HepG2 (cell line): ENCODE results near the gene TVP23A. TPM values are rescaled to one million over a fixed set of nuclear protein-coding genes. Genes with fewer than 3 reads are reported as not detected.
A peak's percentile ranks its signal among the peaks of the same experiment; 100 is the strongest.

Source experiments
- ATAC-seq: fragments of 200-7000 bp; cut with Tn5 transposase; 3 replicates; pipeline ENCODE4 v1.9.1; 2020; ENCODE audit warnings: mild to moderate bottlenecking, moderate library complexity
- BruUV-seq: library from RNA; stranded (reverse); fragments of 400-500 nt; replicated peaks from 2 replicates; lab custom pipeline; 2021; lab: Mats Ljungman, UMichigan
- CTCF ChIA-PET: fragments of 300-600 bp; formaldehyde crosslinking; extraction: SDS; loops from one replicate; lab custom pipeline; 2021; ENCODE audit warnings: low total read pairs, inconsistent platforms, low intra/inter-chr PET ratio; lab: Yijun Ruan, JAX
- POLR2A ChIA-PET: fragments of 350-600 bp; sonication (Branson Sonifier 250); formaldehyde crosslinking; loops from one replicate; lab custom pipeline; 2020; ENCODE audit warnings: antibody characterized with exemption, inconsistent platforms; lab: Yijun Ruan, JAX
- DNase-seq: peaks from one replicate; pipeline ENCODE4 v3.0.0-alpha.2; 2015; ENCODE audit warnings: low spot score
- FAIRE-seq: peaks from 3 replicates; lab custom pipeline; 2011; peaks lifted over from hg19 to GRCh38; lab: Jason Lieb, UNC
- H2AFZ ChIP-seq: one replicate; pipeline ENCODE4 v1.6.1; 2011; ENCODE audit warnings: low read length, inconsistent platforms
- H3K27ac ChIP-seq: fragments of 300-600 bp; 3 replicates; pipeline ENCODE4 v1.8.0; 2011; ENCODE audit warnings: mixed run types, mild to moderate bottlenecking, mixed read lengths, low read length, inconsistent platforms; ENCODE audit not compliant: insufficient read depth; ENCODE audit errors: extremely low read length
- H3K27me3 ChIP-seq, 2 experiments: fragments of 200-600 bp in 1 of 2; 2 replicates in 1 of 2; 3 replicates in 1 of 2; pipeline versions ENCODE4 v1.6.0 to v1.8.0; 2011; ENCODE audit warnings: low read length in 2 of 2, mild to moderate bottlenecking in 2 of 2, moderate library complexity in 2 of 2, inconsistent platforms in 1 of 2; ENCODE audit not compliant: insufficient read depth in 2 of 2, control insufficient read depth in 1 of 2
- H3K36me3 ChIP-seq, 2 experiments: fragments of 200-600 bp in 1 of 2; replicated peaks in 1 of 2; 2 replicates in 1 of 2; 3 replicates in 1 of 2; pipeline versions ENCODE4 v1.5.1 to v1.8.0; 2011; ENCODE audit warnings: low read length in 2 of 2, inconsistent platforms in 1 of 2; ENCODE audit not compliant: insufficient read depth in 2 of 2, control insufficient read depth in 1 of 2
- H3K4me1 ChIP-seq: 2 replicates; pipeline ENCODE4 v1.5.1; 2012; ENCODE audit warnings: low read length, inconsistent platforms; ENCODE audit not compliant: insufficient read depth
- H3K4me2 ChIP-seq: 2 replicates; pipeline ENCODE4 v1.6.0; 2011; ENCODE audit warnings: low read depth, low read length, inconsistent platforms
- H3K4me3 ChIP-seq, 3 experiments: fragments of 200-600 bp in 1 of 3; sonication (generic), shearing (Covaris generic) in 1 of 3; replicated peaks in 1 of 3; 2 replicates each; pipeline ENCODE4 v1.5.1; 2011 to 2016; ENCODE audit warnings: low read length in 3 of 3, inconsistent platforms in 2 of 3, low read depth in 2 of 3, mild to moderate bottlenecking in 2 of 3, control low read depth in 1 of 3, mixed read lengths in 1 of 3; ENCODE audit not compliant: insufficient read depth in 1 of 3
- H3K79me2 ChIP-seq: one replicate; pipeline ENCODE4 v1.6.1; 2011; ENCODE audit warnings: low read length, inconsistent platforms; ENCODE audit not compliant: insufficient read depth
- H3K9ac ChIP-seq: 2 replicates; pipeline ENCODE4 v1.6.0; 2011; ENCODE audit warnings: mild to moderate bottlenecking, low read depth, low read length, inconsistent platforms; ENCODE audit not compliant: insufficient read depth
- H3K9me3 ChIP-seq: 2 replicates; pipeline ENCODE4 v1.5.1; 2012; ENCODE audit warnings: mild to moderate bottlenecking, low read length
- H4K20me1 ChIP-seq: 2 replicates; pipeline ENCODE4 v1.6.0; 2011; ENCODE audit warnings: inconsistent platforms, mild to moderate bottlenecking, low read length, moderate library complexity; ENCODE audit not compliant: insufficient read depth
- AHR ChIP-seq: IDR thresholded peaks from 2 replicates; pipeline ENCODE4 v1.6.1; 2018; ENCODE audit warnings: missing genetic modification reagents, missing compliant biosample characterization
- BORCS8-MEF2B ChIP-seq: sonication (generic); formaldehyde crosslinking; IDR thresholded peaks from 2 replicates; pipeline ENCODE4 v1.8.0; 2022; ENCODE audit warnings: mild to moderate bottlenecking, missing genetic modification reagents
- HBP1 ChIP-seq: IDR thresholded peaks from 2 replicates; pipeline ENCODE4 v1.6.1; 2016; ENCODE audit warnings: low read depth, control low read depth
- MNT ChIP-seq: fragments of 450-650 bp; IDR thresholded peaks from 2 replicates; pipeline ENCODE4 v1.6.1; 2016
- MTERF4 ChIP-seq: sonication (generic); formaldehyde crosslinking; IDR thresholded peaks from 2 replicates; pipeline ENCODE4 v1.8.0; 2023; ENCODE audit warnings: mild to moderate bottlenecking, missing genetic modification reagents
- PAX8 ChIP-seq: sonication (generic); formaldehyde crosslinking; IDR thresholded peaks from 2 replicates; pipeline ENCODE4 v1.8.0; 2022; ENCODE audit warnings: mild to moderate bottlenecking, missing genetic modification reagents, borderline replicate concordance
- RARA ChIP-seq: IDR thresholded peaks from 2 replicates; pipeline ENCODE4 v1.6.1; 2016; ENCODE audit warnings: missing genetic modification reagents, missing compliant biosample characterization
- RFXAP ChIP-seq: sonication (generic); formaldehyde crosslinking; IDR thresholded peaks from 2 replicates; pipeline ENCODE4 v1.4.0; 2020; ENCODE audit warnings: missing genetic modification reagents, borderline replicate concordance
- RXRA ChIP-seq: sonication (generic); formaldehyde crosslinking; IDR thresholded peaks from 2 replicates; pipeline ENCODE4 v1.5.1; 2020; ENCODE audit warnings: missing genetic modification reagents
- ZNF12 ChIP-seq: sonication (generic); formaldehyde crosslinking; IDR thresholded peaks from 2 replicates; pipeline ENCODE4 v1.5.0; 2020; ENCODE audit warnings: missing genetic modification reagents
- ZNF775 ChIP-seq: sonication (generic); formaldehyde crosslinking; IDR thresholded peaks from 2 replicates; pipeline ENCODE4 v1.4.0; 2020; ENCODE audit warnings: missing genetic modification reagents, mild to moderate bottlenecking, moderate library complexity, borderline replicate concordance
- ZSCAN21 ChIP-seq: sonication (generic); formaldehyde crosslinking; IDR thresholded peaks from 2 replicates; pipeline ENCODE4 v1.8.0; 2022; ENCODE audit warnings: mild to moderate bottlenecking, missing genetic modification reagents, moderate library complexity, borderline replicate concordance
- WGBS: methylation state at CpG from one replicate; pipeline ENCODE4 v1.1.6; 2017; ENCODE audit warnings: low lambda C conversion rate; 5-methylcytosine and 5-hydroxymethylcytosine counted together
- in situ Hi-C: cut with HindIII; loops from 2 replicates; pipeline ENCODE4 v1.10.0; 2017; ENCODE audit warnings: low pct_unique_long_range_greater_than_20kb; ENCODE audit not compliant: extremely low pct_ligation_motif_present
- intact Hi-C: fragments of 100-400 bp; cut with micrococcal nuclease; formaldehyde crosslinking; loops from one replicate; pipeline ENCODE4 v1.10.0; 2022; ENCODE audit not compliant: unreplicated experiment
- polyA plus RNA-seq, 8 experiments: library from polyadenylated mRNA; depleted of rRNA in 3 of 8; stranded (reverse) in 7 of 8; unstranded in 1 of 8; fragments of >200 nt; fragmentation: Illumina TruSeq in 4 of 8; extraction: Trizol in 4 of 8; gene quantifications; 2 replicates each; pipeline versions ENCODE4 v1.2.1 to v1.2.3, GENCODE V29; 2011 to 2016; ENCODE audit warnings: low read depth in 4 of 8, missing spikeins in 1 of 8, mixed read lengths in 1 of 8; ENCODE audit not compliant: insufficient read depth in 1 of 8
- total RNA-seq, 5 experiments: library from RNA; depleted of rRNA; stranded (reverse); fragments of >200 nt; fragmentation: Illumina TruSeq; extraction: Trizol; gene quantifications; 2 replicates each; pipeline ENCODE4 v1.2.3, GENCODE V29; 2016; ENCODE audit warnings: low read depth in 1 of 5

TVP23A gene
- total and polyA plus RNA-seq, 2 of the 13 experiments (the other 11 are each of a cell fraction or from before 2014, with no cell fraction given), result not detected

- H3K27ac ChIP-seq, result no peak overlapping the region
- POLR2A ChIA-PET, result no interaction called here
- H3K27me3 ChIP-seq, result no peaks in the 10 kb centered on the region
- no peaks in the 10 kb centered on the region for H4K20me1 ChIP-seq
- no peaks in the 10 kb centered on the region for H3K4me1 ChIP-seq
- 95% methylated on average over 3 of the region's 3 CpGs for WGBS
- DNase-seq (no peak), ATAC-seq (no peak), FAIRE-seq (peak; percentile 34)
- no peak overlapping the region for H3K9ac ChIP-seq
- BruUV-seq, result no TSS peak
- H3K79me2 ChIP-seq, result no peaks in the 10 kb centered on the region
- in situ Hi-C loops, result no loop called here
- H3K36me3 ChIP-seq, result peaks cover 58 to 67% of the 10 kb centered on the region in 2 experiments
- no peaks in the 10 kb centered on the region for H3K9me3 ChIP-seq
- CTCF ChIA-PET, result no interaction called here
- intact Hi-C loops, result no loop called here
- no peak overlapping the region for H3K4me3 ChIP-seq
- H3K4me2 ChIP-seq, result no peak overlapping the region
- H2AFZ ChIP-seq, result no peak overlapping the region
- TF ChIP-seq MNT, result peak; percentile 14; the same call in 1 of the 2 replicates
- TF ChIP-seq AHR (CRISPR knock-in tag), result no peak
- TF ChIP-seq RFXAP (CRISPR knock-in tag), result no peak
Measured at GRCh38 chr16:10760858-10761257, 57.7 kb downstream of the TVP23A start.

GRCh38 chr16:10756574-10756973 is 62.0 kb downstream of the TVP23A start:
- CTCF ChIA-PET, result no interaction called here
- in situ Hi-C loops (no loop called here), intact Hi-C loops (no loop called here)
- Histone ChIP-seq H3K9me3 (no peaks in the 10 kb centered on the region), H3K27me3 (no peaks in the 10 kb centered on the region), H2AFZ (no peak overlapping the region), H3K4me3 (no peak overlapping the region), H3K36me3 (peaks cover 52 to 61% of the 10 kb centered on the region in 2 experiments), H3K9ac (no peak overlapping the region), H3K27ac (no peak overlapping the region), H3K79me2 (no peaks in the 10 kb centered on the region), H4K20me1 (no peaks in the 10 kb centered on the region), H3K4me1 (no peaks in the 10 kb centered on the region), H3K4me2 (no peak overlapping the region)
- ATAC-seq (no peak), DNase-seq (no peak), FAIRE-seq (no peak)
- POLR2A ChIA-PET, result interaction anchor here (0.6 to 1.4 kb wide), 2 partner anchors 13 to 365 kb away, joined by 3 to 6 read pairs; partner anchors contain the start of gene NUBP1
- WGBS, result 89% methylated on average over 6 of the region's 6 CpGs
- TF ChIP-seq PAX8 (CRISPR knock-in tag), result no peak
- no peak for TF ChIP-seq RARA (CRISPR knock-in tag)
- TF ChIP-seq RXRA, result no peak
- TF ChIP-seq HBP1 (CRISPR knock-in tag), result no peak
- no peak for TF ChIP-seq MTERF4 (CRISPR knock-in tag)
- TF ChIP-seq ZNF775 (CRISPR knock-in tag), result no peak
- no peak for TF ChIP-seq ZSCAN21 (CRISPR knock-in tag)
- TF ChIP-seq BORCS8-MEF2B, result no peak
- no peak for TF ChIP-seq ZNF12 (CRISPR knock-in tag)
- no TSS peak for BruUV-seq
